Brain microvascular endothelial cell (primary cell): Measurements from ENCODE around the gene WSCD1.

Experiments
- DNase-seq: peaks from one replicate; pipeline ENCODE4 v3.0.0-alpha.2; 2020
- H3K27ac ChIP-seq: fragments of 250-450 bp; sonication (Bioruptor Pico); 2 replicates; pipeline ENCODE4 v1.5.1; 2020; ENCODE audit warnings: mild to moderate bottlenecking, moderate library complexity
- H3K27me3 ChIP-seq: fragments of 250-450 bp; sonication (Bioruptor Pico); replicated peaks from 2 replicates; pipeline ENCODE4 v1.5.1; 2020; ENCODE audit warnings: mild to moderate bottlenecking
- H3K36me3 ChIP-seq: fragments of 250-450 bp; sonication (Bioruptor Pico); replicated peaks from 2 replicates; pipeline ENCODE4 v1.5.1; 2020; ENCODE audit warnings: mild to moderate bottlenecking
- H3K4me3 ChIP-seq: 2 replicates; pipeline ENCODE4 v1.5.1; 2011; ENCODE audit warnings: low read depth, mild to moderate bottlenecking, control low read depth, low read length, moderate library complexity
- CTCF ChIP-seq: IDR thresholded peaks from 2 replicates; pipeline ENCODE4 v1.5.1; 2011; ENCODE audit warnings: low read depth, mild to moderate bottlenecking, moderate library complexity, low read length, control low read depth, inconsistent platforms; ENCODE audit errors: missing control alignments
- in situ Hi-C: cut with HindIII; loops from 2 replicates; pipeline ENCODE4 v1.10.0; 2017; ENCODE audit warnings: low sequenced_read_pairs, low pct_ligation_motif_present

The WSCD1 gene

GRCh38 chr17:6099492-6099891 is 29.3 kb downstream of the WSCD1 start:
- no peak for DNase-seq
- H3K36me3 ChIP-seq = no peaks in the 10 kb centered on the region
- TF ChIP-seq CTCF = no peak
- no peaks in the 10 kb centered on the region for H3K27me3 ChIP-seq
- in situ Hi-C loops = no loop called here
- no peak overlapping the region for H3K4me3 ChIP-seq
- H3K27ac ChIP-seq = no peak overlapping the region

DNA sequence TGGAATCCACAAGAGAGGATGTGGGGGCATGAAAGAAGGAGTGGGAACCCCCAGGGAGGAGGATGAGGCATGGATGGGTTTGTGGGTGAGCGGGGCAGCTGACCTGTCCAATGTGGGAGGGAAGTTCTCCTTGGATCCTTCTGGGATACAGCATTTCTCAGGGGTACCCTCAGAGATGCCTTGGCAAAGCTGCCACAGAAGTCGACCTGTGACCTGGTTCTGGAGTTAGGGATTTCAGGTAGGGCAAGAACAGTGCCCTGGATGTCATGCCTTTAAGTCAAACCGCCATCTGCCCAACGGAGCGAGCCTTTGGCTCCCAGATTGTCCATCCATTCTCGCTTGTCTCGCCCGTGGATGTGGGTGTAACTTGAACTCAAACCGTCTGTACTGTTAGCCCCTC is 30.0 kb downstream of the WSCD1 start:
- in situ Hi-C loops = no loop called here
- TF ChIP-seq CTCF = no peak
- Histone ChIP-seq H3K36me3 (no peaks in the 10 kb centered on the region), H3K27me3 (no peaks in the 10 kb centered on the region), H3K4me3 (no peak overlapping the region), H3K27ac (no peak overlapping the region)
- no peak for DNase-seq

DNA sequence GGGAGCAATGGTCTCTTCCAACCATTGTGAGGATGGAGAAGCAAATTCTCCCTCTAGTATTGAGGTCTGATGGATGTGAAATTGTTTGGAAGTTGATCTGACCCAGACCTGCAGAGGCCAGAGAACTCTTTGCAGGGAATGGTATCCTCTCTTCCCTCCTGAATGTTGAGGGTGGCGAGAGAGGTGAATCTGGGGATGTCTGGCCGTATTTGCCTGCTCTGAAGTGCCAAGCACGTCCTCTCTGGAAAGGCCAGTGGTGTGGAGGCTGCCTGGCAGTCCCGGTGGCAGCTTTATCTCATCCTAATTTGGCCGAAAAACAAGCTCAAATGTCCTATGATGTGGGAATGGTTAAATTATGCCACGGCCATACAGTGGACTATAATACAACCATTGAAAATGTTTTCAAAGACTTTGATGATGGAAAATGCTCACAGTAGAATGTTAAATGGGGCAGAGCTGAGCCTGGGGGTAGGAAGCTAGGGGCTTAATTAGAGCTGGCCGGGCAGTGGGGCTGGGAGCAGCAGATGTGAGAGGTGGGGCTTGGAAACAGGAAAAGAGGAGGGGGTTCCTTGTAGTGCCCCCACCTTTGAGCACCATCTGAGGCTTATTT is 30.8 kb downstream of the WSCD1 start:
- in situ Hi-C loops = no loop called here

GRCh38 chr17:6101706-6102105 is 31.5 kb downstream of the WSCD1 start:
- no peak for DNase-seq
- Histone ChIP-seq H3K4me3 (no peak overlapping the region), H3K36me3 (no peaks in the 10 kb centered on the region), H3K27ac (no peak overlapping the region), H3K27me3 (no peaks in the 10 kb centered on the region)
- in situ Hi-C loops = no loop called here
- TF ChIP-seq CTCF = no peak

More for the DNA sequence above, 30.8 kb downstream of the WSCD1 start:
- H3K4me3 ChIP-seq = no peak overlapping the region
- no peaks in the 10 kb centered on the region for H3K36me3 ChIP-seq
- no peaks in the 10 kb centered on the region for H3K27me3 ChIP-seq
- DNase-seq = no peak
- TF ChIP-seq CTCF = no peak
- H3K27ac ChIP-seq = no peak overlapping the region

- no peak for TF ChIP-seq CTCF
- no peaks in the 10 kb centered on the region for H3K27me3 ChIP-seq
- DNase-seq = no peak
- no peaks in the 10 kb centered on the region for H3K36me3 ChIP-seq
- H3K4me3 ChIP-seq = no peak overlapping the region
- in situ Hi-C loops = no loop called here
- H3K27ac ChIP-seq = no peak overlapping the region
Measured at GRCh38 chr17:6102615-6103014, 32.4 kb downstream of the WSCD1 start.
